CD14-positive monocyte (primary cell): ENCODE data around the gene ZNF415. TPM values are rescaled to one million over a fixed set of nuclear protein-coding genes. Genes with fewer than 3 reads are reported as not detected.
A peak's percentile ranks its signal among the peaks of the same experiment; 100 is the strongest.

Experiments used
- DNase-seq, 3 donors: peaks; one replicate each; pipeline ENCODE4 v3.0.0-alpha.2; 2011 to 2022
- H2AFZ ChIP-seq: 2 replicates; pipeline ENCODE4 v1.6.0; 2012; ENCODE audit warnings: mild to moderate bottlenecking, low read depth, low read length, inconsistent platforms; ENCODE audit not compliant: insufficient read depth, poor library complexity, severe bottlenecking
- H3K27ac ChIP-seq, 2 donors: 1 replicate in 1 of 2; 2 replicates in 1 of 2; pipeline ENCODE4 v1.5.1; 2012 to 2013; ENCODE audit warnings: low read length in 2 of 2, control low read depth in 1 of 2, inconsistent platforms in 1 of 2, low read depth in 1 of 2, mild to moderate bottlenecking in 1 of 2
- H3K27me3 ChIP-seq, 2 donors: one replicate each; pipeline versions ENCODE4 v1.6.0 to v1.6.1; 2011 to 2013; ENCODE audit warnings: low read length in 2 of 2; ENCODE audit not compliant: control insufficient read depth in 2 of 2, insufficient read depth in 2 of 2
- H3K36me3 ChIP-seq, 2 donors: replicated peaks in 1 of 2; 1 replicate in 1 of 2; 2 replicates in 1 of 2; pipeline versions ENCODE4 v1.5.1 to v1.6.1; 2012 to 2013; ENCODE audit warnings: low read length in 2 of 2, control low read depth in 1 of 2, inconsistent platforms in 1 of 2, mild to moderate bottlenecking in 1 of 2; ENCODE audit not compliant: insufficient read depth in 2 of 2, control insufficient read depth in 1 of 2
- H3K4me1 ChIP-seq, 2 donors: 1 replicate in 1 of 2; 2 replicates in 1 of 2; pipeline versions ENCODE4 v1.5.1 to v1.6.1; 2012 to 2013; ENCODE audit warnings: low read length in 2 of 2, control low read depth in 1 of 2, inconsistent platforms in 1 of 2, mild to moderate bottlenecking in 1 of 2, moderate library complexity in 1 of 2; ENCODE audit not compliant: insufficient read depth in 2 of 2, control insufficient read depth in 1 of 2
- H3K4me2 ChIP-seq: replicated peaks from 2 replicates; pipeline ENCODE3; 2012; ENCODE audit warnings: low read length, moderate library complexity, mild to moderate bottlenecking; ENCODE audit not compliant: poor library complexity, severe bottlenecking; ENCODE audit errors: extremely low read depth
- H3K4me3 ChIP-seq, 3 experiments: fragments of 200-600 bp in 1 of 3; sonication (generic) in 1 of 3; replicated peaks in 1 of 3; 1 replicate in 2 of 3; 2 replicates in 1 of 3; pipeline ENCODE4 v1.5.1; 2011 to 2013; ENCODE audit warnings: low read length in 3 of 3, mild to moderate bottlenecking in 3 of 3, control low read depth in 2 of 3, low read depth in 2 of 3, inconsistent platforms in 1 of 3, moderate library complexity in 1 of 3
- H3K79me2 ChIP-seq: 2 replicates; pipeline ENCODE4 v1.6.0; 2012; ENCODE audit warnings: mild to moderate bottlenecking, control low read depth, inconsistent platforms, low read length, moderate library complexity; ENCODE audit not compliant: insufficient read depth
- H3K9ac ChIP-seq: 2 replicates; pipeline ENCODE4 v1.6.0; 2017; ENCODE audit warnings: low read length, mild to moderate bottlenecking; ENCODE audit not compliant: insufficient read depth, poor library complexity, severe bottlenecking
- H3K9me3 ChIP-seq, 2 donors: replicated peaks in 1 of 2; 1 replicate in 1 of 2; 2 replicates in 1 of 2; pipeline versions ENCODE4 v1.5.1 to v1.6.1; 2012 to 2013; ENCODE audit warnings: low read length in 2 of 2, control low read depth in 1 of 2; ENCODE audit not compliant: control insufficient read depth in 1 of 2, insufficient read depth in 1 of 2
- H4K20me1 ChIP-seq: 2 replicates; pipeline ENCODE4 v1.6.0; 2012; ENCODE audit warnings: mild to moderate bottlenecking, low read length, control low read depth, moderate library complexity; ENCODE audit not compliant: insufficient read depth
- H3K27ac Mint-ChIP-seq, 7 donors: one replicate each; pipeline ENCODE4 v1.8.0; 2020; ENCODE audit warnings: mild to moderate bottlenecking in 7 of 7, mixed read lengths in 7 of 7, moderate library complexity in 6 of 7, inconsistent platforms in 2 of 7
- H3K27me3 Mint-ChIP-seq, 3 donors: one replicate each; pipeline ENCODE4 v1.8.0; 2021 to 2022; ENCODE audit warnings: low read depth in 3 of 3, mild to moderate bottlenecking in 3 of 3, mixed read lengths in 3 of 3, moderate library complexity in 3 of 3, inconsistent platforms in 1 of 3
- H3K36me3 Mint-ChIP-seq, 2 donors: one replicate each; pipeline ENCODE4 v1.8.0; 2020; ENCODE audit warnings: mixed read lengths in 2 of 2, inconsistent platforms in 1 of 2, mild to moderate bottlenecking in 1 of 2
- H3K4me1 Mint-ChIP-seq: one replicate; pipeline ENCODE4 v1.8.0; 2020; ENCODE audit warnings: mild to moderate bottlenecking, mixed read lengths
- H3K4me3 Mint-ChIP-seq, 2 donors: one replicate each; pipeline ENCODE4 v1.8.0; 2020; ENCODE audit warnings: mild to moderate bottlenecking in 2 of 2, mixed read lengths in 2 of 2, moderate library complexity in 1 of 2
- H3K9me3 Mint-ChIP-seq, 7 donors: one replicate each; pipeline ENCODE4 v1.8.0; 2020 to 2022; ENCODE audit warnings: mixed read lengths in 7 of 7, mild to moderate bottlenecking in 6 of 7, moderate library complexity in 6 of 7, inconsistent platforms in 2 of 7
- CTCF ChIP-seq: fragments of 200-600 bp; IDR thresholded peaks from one replicate; pipeline ENCODE4 v1.8.0; 2022; ENCODE audit warnings: antibody characterized with exemption, mild to moderate bottlenecking
- whole genome bisulfite sequencing: methylation state at CpG from one replicate; pipeline ENCODE4 v1.1.5; 2013; ENCODE audit warnings: missing lambda C conversion rate; ENCODE audit not compliant: insufficient coverage; 5-methylcytosine and 5-hydroxymethylcytosine counted together
- intact Hi-C, 2 donors: fragments of 100-400 bp; cut with micrococcal nuclease; formaldehyde crosslinking; loops; one replicate each; pipeline versions ENCODE4 v1.15.0 to v1.15.1; 2023
- polyA plus RNA-seq, 3 donors: library from polyadenylated mRNA; depleted of rRNA in 1 of 3; unstranded in 2 of 3; stranded (reverse) in 1 of 3; fragments of 300-500 nt in 2 of 3; fragments of >200 nt in 1 of 3; fragmentation: Illumina TruSeq in 2 of 3; gene quantifications; 1 replicate in 2 of 3; 2 replicates in 1 of 3; pipeline ENCODE4 v1.2.3, GENCODE V29; 2012 to 2021

ZNF415 gene
- polyA plus RNA-seq, 3 donors: 0.11 to 0.17 TPM; not detected in 1

DNA sequence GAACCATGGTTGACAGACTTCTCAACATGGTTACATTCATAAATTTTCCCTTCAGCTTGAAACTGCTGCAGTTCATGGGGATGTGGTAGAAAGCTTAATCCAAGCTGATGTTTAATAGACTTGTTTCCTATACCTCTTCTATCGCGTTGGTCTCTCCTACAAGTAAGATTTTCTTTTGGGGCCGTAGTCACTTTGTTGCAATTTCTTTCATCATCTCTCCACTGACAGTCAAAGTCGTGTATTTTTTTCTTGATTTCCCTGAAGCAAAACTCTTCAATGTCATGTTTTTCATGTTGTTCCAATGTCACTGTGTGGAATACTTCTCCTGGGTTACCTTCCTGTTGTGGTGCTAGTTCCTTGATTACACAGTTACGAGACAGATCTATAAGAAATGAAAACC, 23.2 kb downstream of the ZNF415 start:
- H4K20me1 ChIP-seq: no peaks in the 10 kb centered on the region
- Mint-ChIP-seq H3K4me3 (no peak overlapping the region), H3K27me3 (peaks cover 0 to 4% (median 4%) of the 10 kb centered on the region in 3 donors), H3K36me3 (no peaks in the 10 kb centered on the region), H3K4me1 (no peaks in the 10 kb centered on the region), H3K9me3 (peaks cover 22 to 75% (median 50%) of the 10 kb centered on the region in 7 donors), H3K27ac (no peak overlapping the region)
- WGBS: 100% methylated on average over 1 of the region's 5 CpGs
- H3K27ac ChIP-seq: no peak overlapping the region
- no peaks in the 10 kb centered on the region for H3K4me1 ChIP-seq
- DNase-seq: no peak
- no peaks in the 10 kb centered on the region for H3K27me3 ChIP-seq
- H3K4me2 ChIP-seq: no peak overlapping the region
- H3K79me2 ChIP-seq: no peaks in the 10 kb centered on the region
- H3K36me3 ChIP-seq: no peaks in the 10 kb centered on the region
- TF ChIP-seq CTCF: no peak
- H3K9ac ChIP-seq: no peak overlapping the region
- intact Hi-C loops: loop anchor here in 1 of 2 donors (10.0 kb wide), 1 partner anchor 145 kb away; the partner anchor contains the start of gene ZNF816
- peaks cover 36 to 53% of the 10 kb centered on the region in 2 donors for H3K9me3 ChIP-seq
- no peak overlapping the region for H2AFZ ChIP-seq
- H3K4me3 ChIP-seq: no peak overlapping the region

DNA sequence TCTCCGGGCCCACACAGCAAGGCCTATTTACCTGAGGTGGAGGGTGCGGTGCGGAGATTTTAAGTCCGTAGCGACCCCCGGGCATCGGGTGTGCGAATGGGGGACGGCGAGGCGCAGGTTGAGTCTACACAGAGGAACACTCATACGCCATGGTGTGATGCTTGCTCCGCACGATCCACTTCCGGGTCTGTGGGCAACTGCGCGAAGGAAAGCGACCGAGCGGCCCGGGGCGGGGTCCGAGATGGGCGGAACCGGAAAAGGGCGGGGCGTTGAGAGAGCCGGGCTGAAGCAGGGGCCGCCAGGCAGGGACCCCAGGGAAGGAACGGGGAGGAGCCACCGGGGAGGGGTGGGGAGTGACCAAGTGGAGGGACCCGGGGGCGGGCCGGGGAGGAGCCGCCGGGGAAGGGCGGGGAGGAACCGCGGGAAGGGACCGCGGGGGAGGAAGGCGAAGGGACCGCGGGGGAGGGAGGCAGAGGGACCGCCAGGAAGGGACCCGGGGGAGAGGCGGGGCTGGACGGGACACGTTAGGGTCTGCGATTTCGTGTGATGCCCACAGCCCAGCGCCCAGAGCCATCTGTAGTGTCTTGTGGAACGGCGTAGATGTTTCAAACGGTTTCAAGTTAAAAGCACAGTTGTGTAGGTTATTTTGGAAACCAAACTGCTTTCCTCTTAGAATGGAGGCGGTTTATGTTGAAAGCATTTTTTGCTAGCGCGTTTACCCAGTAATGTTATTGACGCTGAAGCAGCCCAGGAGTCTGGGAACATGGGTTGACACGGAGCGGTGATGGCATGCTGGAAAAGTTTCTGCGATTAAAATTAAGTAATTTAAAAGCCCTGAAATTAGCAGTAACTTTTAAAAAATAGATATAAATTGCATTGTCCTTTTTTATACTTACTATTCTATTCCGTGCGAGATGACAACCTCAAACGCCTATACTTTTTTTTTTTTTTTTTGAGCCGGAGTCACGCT, 29.2 kb downstream of the ZNF415 start, which contains the start of gene ZNF160:
ZNF160 (minus strand) TSS at position 189 of the 970 bp plus-strand sequence. CDS start 17,146 bp downstream, outside the sequence.
- intact Hi-C loops: loop anchor here (2.0 to 10.0 kb wide), 5 partner anchors 54 to 207 kb away; partner anchors contain the start of genes ZNF347 (in 2 of the 2), ZNF320 (in 1 of the 2) and ZNF816 (in 1 of the 2)
- Histone ChIP-seq H3K4me3 (peak within 1 kb of the TSS; percentile 57 to 95 (median 93)), H3K9me3 (peaks cover 8 to 16% of the 10 kb centered on the region in 2 donors), H3K4me2 (peak within 1 kb of the TSS; percentile 89), H2AFZ (peak within 1 kb of the TSS; percentile 90), H3K27ac (peak within 1 kb of the TSS; percentile 89 to 93), H3K9ac (peak within 1 kb of the TSS; percentile 92), H3K4me1 (peaks cover 19 to 24% of the 10 kb centered on the region in 2 donors), H3K27me3 (no peaks in the 10 kb centered on the region), H4K20me1 (no peaks in the 10 kb centered on the region), H3K36me3 (peaks cover 0 to 16% of the 10 kb centered on the region in 2 donors), H3K79me2 (peaks cover 41% of the 10 kb centered on the region)
- WGBS: under 1% methylated on average over 57 of the region's 67 CpGs
- H3K36me3 Mint-ChIP-seq: peaks cover 8 to 14% of the 10 kb centered on the region in 2 donors
- DNase-seq: peak; percentile 92 to 97 (median 92)
- H3K4me3 Mint-ChIP-seq: peak within 1 kb of the TSS; percentile 90 to 92
- H3K27me3 Mint-ChIP-seq: peaks cover 2 to 9% (median 4%) of the 10 kb centered on the region in 3 donors
- peaks cover 15 to 62% (median 35%) of the 10 kb centered on the region in 7 donors for H3K9me3 Mint-ChIP-seq
- no peak for TF ChIP-seq CTCF
- peak within 1 kb of the TSS; percentile 86 to 96 (median 93) for H3K27ac Mint-ChIP-seq
- peaks cover 17% of the 10 kb centered on the region for H3K4me1 Mint-ChIP-seq
